Esophagus muscularis mucosa (tissue), 4 donors: ENCODE data around the gene MZB1. TPM values are rescaled to one million over a fixed set of nuclear protein-coding genes. Genes with fewer than 3 reads are reported as not detected.
A peak's percentile ranks its signal among the peaks of the same experiment; 100 is the strongest.

Source experiments
- DNase-seq: peaks from one replicate; pipeline ENCODE4 v3.0.0-alpha.2; 2017; ENCODE audit errors: extremely low spot score
- H3K27ac ChIP-seq, 4 donors: fragments of 200-600 bp; sonication (generic); replicated peaks in 1 of 4; 1 replicate in 3 of 4; 2 replicates in 1 of 4; pipeline ENCODE4 v1.5.1; 2016 to 2019; ENCODE audit warnings: mild to moderate bottlenecking in 1 of 4
- H3K27me3 ChIP-seq, 4 donors: fragments of 200-600 bp; sonication (generic); one replicate each; pipeline versions ENCODE4 v1.5.1 to v1.6.0; 2016 to 2019
- H3K36me3 ChIP-seq, 4 donors: fragments of 200-600 bp; sonication (generic); one replicate each; pipeline ENCODE4 v1.5.1; 2016 to 2019
- H3K4me1 ChIP-seq, 4 donors: fragments of 200-600 bp; sonication (generic); one replicate each; pipeline ENCODE4 v1.5.1; 2016 to 2019
- H3K4me3 ChIP-seq, 4 donors: fragments of 200-600 bp; sonication (generic); 1 replicate in 2 of 4; 2 replicates in 2 of 4; pipeline ENCODE4 v1.5.1; 2016 to 2019; ENCODE audit warnings: mild to moderate bottlenecking in 4 of 4, moderate library complexity in 1 of 4
- H3K9me3 ChIP-seq, 4 donors: fragments of 200-600 bp; sonication (generic); 1 replicate in 3 of 4; 2 replicates in 1 of 4; pipeline ENCODE4 v1.5.1; 2016 to 2019
- EP300 ChIP-seq: sonication (generic); formaldehyde crosslinking; IDR thresholded peaks from one replicate; pipeline ENCODE4 v1.6.1; 2017; ENCODE audit warnings: antibody characterized with exemption
- POLR2A ChIP-seq: fragments of 450-650 bp; IDR thresholded peaks from one replicate; pipeline ENCODE4 v1.6.1; 2017; ENCODE audit warnings: antibody characterized with exemption, moderate library complexity, mild to moderate bottlenecking, low read depth
- POLR2AphosphoS5 ChIP-seq, 2 donors: sonication (generic); formaldehyde crosslinking; IDR thresholded peaks; one replicate each; pipeline ENCODE4 v1.6.1; 2017; ENCODE audit warnings: antibody characterized with exemption in 2 of 2
- WGBS: methylation state at CpG from one replicate; pipeline ENCODE4 v1.1.5; 2018; 5-methylcytosine and 5-hydroxymethylcytosine counted together
- intact Hi-C: fragments of 100-400 bp; cut with DNase I; formaldehyde crosslinking; loops from one replicate; pipeline ENCODE4 v1.15.1; 2023
- total RNA-seq, 4 donors: library from RNA; depleted of rRNA; stranded (reverse); fragments of >200 nt; gene quantifications; one replicate each; pipeline versions ENCODE4 v1.1.0 to v1.2.1, GENCODE V29; 2016
- TF ChIP-seq, protein P1 (sequence below), 3 experiments: fragments of 200-600 bp in 2 of 3; fragments of 450-650 bp in 1 of 3; sonication (generic) in 2 of 3; IDR thresholded peaks; one replicate each; pipeline ENCODE4 v1.5.1; 2017 to 2019; ENCODE audit warnings: antibody characterized with exemption in 3 of 3, mild to moderate bottlenecking in 2 of 3, moderate library complexity in 1 of 3

MZB1 gene
- total RNA-seq, 4 donors from 2014 or later = 0.78 to 0.99 TPM; not detected in 2

DNA sequence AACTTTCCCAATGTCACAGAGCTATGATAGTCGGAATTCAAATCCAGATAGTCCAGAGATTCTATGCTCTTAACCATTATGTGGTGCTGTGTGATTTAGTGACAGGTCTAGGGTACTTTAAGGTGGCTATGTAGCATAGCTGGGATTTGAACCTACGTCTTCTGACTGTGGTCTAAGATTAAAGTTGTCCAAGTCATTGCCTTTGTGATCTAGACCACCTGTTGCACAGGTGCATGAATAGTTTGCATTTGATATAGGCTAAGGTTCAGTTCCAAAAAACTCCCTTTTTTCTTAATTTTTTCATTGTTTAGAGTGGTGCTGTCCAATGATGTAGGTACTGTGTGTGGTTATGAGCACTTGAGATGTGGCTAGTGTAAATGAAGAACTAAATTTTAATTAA is 45.5 kb downstream of the MZB1 start:
- Histone ChIP-seq H3K4me1 (peaks cover 35 to 70% (median 63%) of the 10 kb centered on the region in 4 donors), H3K36me3 (peaks cover 0 to 4% (median 0%) of the 10 kb centered on the region in 4 donors), H3K4me3 (peak overlapping the region in 1 of 4 donors; percentile 98), H3K27ac (no peak overlapping the region), H3K27me3 (no peaks in the 10 kb centered on the region), H3K9me3 (no peaks in the 10 kb centered on the region)
- no peak for DNase-seq
- WGBS = 74% methylated on average over 2 of the region's 2 CpGs
- TF ChIP-seq POLR2AphosphoS5 (IDR thresholded peaks at IDR 0.05) = no peak
- TF ChIP-seq POLR2A = no peak
- TF ChIP-seq, protein P1, sequence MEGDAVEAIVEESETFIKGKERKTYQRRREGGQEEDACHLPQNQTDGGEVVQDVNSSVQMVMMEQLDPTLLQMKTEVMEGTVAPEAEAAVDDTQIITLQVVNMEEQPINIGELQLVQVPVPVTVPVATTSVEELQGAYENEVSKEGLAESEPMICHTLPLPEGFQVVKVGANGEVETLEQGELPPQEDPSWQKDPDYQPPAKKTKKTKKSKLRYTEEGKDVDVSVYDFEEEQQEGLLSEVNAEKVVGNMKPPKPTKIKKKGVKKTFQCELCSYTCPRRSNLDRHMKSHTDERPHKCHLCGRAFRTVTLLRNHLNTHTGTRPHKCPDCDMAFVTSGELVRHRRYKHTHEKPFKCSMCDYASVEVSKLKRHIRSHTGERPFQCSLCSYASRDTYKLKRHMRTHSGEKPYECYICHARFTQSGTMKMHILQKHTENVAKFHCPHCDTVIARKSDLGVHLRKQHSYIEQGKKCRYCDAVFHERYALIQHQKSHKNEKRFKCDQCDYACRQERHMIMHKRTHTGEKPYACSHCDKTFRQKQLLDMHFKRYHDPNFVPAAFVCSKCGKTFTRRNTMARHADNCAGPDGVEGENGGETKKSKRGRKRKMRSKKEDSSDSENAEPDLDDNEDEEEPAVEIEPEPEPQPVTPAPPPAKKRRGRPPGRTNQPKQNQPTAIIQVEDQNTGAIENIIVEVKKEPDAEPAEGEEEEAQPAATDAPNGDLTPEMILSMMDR (IDR thresholded peaks at IDR 0.05) = no peak
- TF ChIP-seq EP300 = no peak
- intact Hi-C loops = loop anchor here (5.0 kb wide), 1 partner anchor 47 kb away; no protein-coding TSS in a partner anchor

DNA sequence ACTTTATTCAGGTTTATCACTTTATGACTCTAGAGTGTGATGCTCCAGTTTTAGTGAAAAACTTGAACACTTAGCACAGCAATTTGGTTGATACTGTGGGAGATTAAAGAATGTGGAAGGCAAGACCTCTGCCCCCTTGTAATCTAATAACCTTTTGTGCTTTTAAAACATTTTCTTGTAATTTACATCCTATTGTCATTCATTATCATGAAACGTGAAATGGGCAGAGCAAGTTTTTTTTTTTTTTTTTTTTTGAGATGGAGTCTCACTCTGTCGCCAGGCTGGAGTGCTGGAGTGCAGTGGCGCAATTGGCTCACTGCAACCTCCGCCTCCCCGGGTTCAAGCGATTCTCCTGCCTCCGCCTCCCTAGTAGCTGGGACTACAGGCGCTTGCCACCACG is 46.2 kb downstream of the MZB1 start:
- DNase-seq = no peak
- intact Hi-C loops = loop anchor here (5.0 kb wide), 1 partner anchor 46 kb away; no protein-coding TSS in a partner anchor
- H3K4me3 ChIP-seq = peak overlapping the region; percentile 78 to 98 (median 97)
- H3K9me3 ChIP-seq = no peaks in the 10 kb centered on the region
- peaks cover 0 to 4% (median 0%) of the 10 kb centered on the region in 4 donors for H3K36me3 ChIP-seq
- 81% methylated on average over 9 of the region's 9 CpGs for WGBS
- peaks cover 29 to 63% (median 58%) of the 10 kb centered on the region in 4 donors for H3K4me1 ChIP-seq
- no peaks in the 10 kb centered on the region for H3K27me3 ChIP-seq
- TF ChIP-seq POLR2A (no peak), POLR2AphosphoS5 (IDR thresholded peaks at IDR 0.05) (no peak), EP300 (no peak)
- TF ChIP-seq, protein P1 (IDR thresholded peaks at IDR 0.05) = no peak
- peak overlapping the region in 1 of 4 donors; percentile 98 for H3K27ac ChIP-seq

DNA sequence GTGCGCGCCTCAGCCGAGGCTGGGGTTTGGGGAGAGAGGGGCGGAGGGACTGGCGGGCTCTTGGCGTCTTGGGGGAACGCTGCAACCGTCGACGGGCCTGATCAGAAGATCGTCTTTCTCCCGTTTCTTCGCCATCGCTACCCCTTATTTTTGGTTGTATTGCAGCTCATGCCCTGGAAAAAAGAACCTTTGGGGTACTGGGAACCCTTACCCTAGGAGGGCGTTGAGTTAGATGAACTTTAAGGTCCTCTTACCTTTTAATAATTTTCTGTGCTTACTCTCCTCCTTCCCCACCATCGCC is 47.3 kb downstream of the MZB1 start:
- intact Hi-C loops = loop anchor here (5.0 kb wide), 1 partner anchor 45 kb away; no protein-coding TSS in a partner anchor
- TF ChIP-seq POLR2A = no peak
- TF ChIP-seq POLR2AphosphoS5 (IDR thresholded peaks at IDR 0.05) = peak in 1 of 2 donors; percentile 37
- no peak for DNase-seq
- peaks cover 0 to 3% (median 0%) of the 10 kb centered on the region in 4 donors for H3K36me3 ChIP-seq
- H3K27ac ChIP-seq = peak overlapping the region; percentile 98 to 99 (median 98)
- H3K27me3 ChIP-seq = no peaks in the 10 kb centered on the region
- H3K9me3 ChIP-seq = no peaks in the 10 kb centered on the region
- WGBS = 0% methylated on average over 14 of the region's 16 CpGs
- H3K4me1 ChIP-seq = peaks cover 23 to 54% (median 50%) of the 10 kb centered on the region in 4 donors
- peak overlapping the region; percentile 78 to 98 (median 97) for H3K4me3 ChIP-seq

DNA sequence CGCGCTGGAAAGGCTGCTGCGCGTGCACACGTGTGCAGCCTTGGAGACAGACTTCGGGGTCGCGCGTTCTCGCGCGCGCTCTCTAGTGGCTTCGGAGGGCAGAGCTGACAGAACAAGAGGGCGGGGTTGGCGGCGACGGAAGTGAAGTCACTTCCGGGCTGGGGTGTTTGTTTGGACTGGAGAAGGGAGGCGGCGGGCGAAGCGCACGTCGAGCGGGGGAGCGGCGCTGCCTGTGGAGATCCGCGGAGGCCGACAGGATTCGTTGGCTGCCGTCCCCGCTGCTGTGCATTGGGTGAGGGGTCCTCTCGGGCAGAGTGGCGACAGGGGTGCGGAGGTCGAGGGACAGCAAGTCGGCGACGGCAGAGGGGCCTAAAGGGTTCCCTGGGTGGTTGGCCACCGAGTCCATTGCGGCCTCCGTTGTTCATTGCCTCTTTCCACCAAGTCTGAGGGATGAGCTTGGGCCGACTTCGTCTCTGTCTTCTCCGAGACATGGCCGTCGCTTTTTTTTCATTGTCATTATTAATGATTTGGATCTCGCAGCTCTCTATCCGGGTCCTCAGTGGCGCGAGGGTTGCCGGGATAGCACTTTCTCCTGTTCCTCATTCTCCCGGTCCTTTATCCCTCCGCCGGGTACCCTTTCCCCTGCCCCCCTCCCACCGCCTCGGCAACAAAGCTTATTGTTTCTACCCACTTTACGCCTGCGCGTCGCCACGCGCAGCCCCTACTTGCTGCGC is 47.9 kb downstream of the MZB1 start, which contains the start of gene PAIP2:
Gene PAIP2, plus strand, starts transcription at position 166 of the 734 bp plus-strand sequence. CDS start 21,931 bp downstream, outside the sequence.
- Histone ChIP-seq H3K27me3 (no peaks in the 10 kb centered on the region), H3K27ac (peak within 1 kb of the TSS; percentile 98 to 99 (median 98)), H3K9me3 (no peaks in the 10 kb centered on the region), H3K36me3 (no peaks in the 10 kb centered on the region), H3K4me3 (peak within 1 kb of the TSS; percentile 78 to 98 (median 97)), H3K4me1 (peaks cover 23 to 54% (median 48%) of the 10 kb centered on the region in 4 donors)
- intact Hi-C loops = loop anchor here (5.0 kb wide), 1 partner anchor 45 kb away; no protein-coding TSS in a partner anchor
- TF ChIP-seq POLR2A (peak; percentile 94), POLR2AphosphoS5 (IDR thresholded peaks at IDR 0.05) (peak; percentile 95 to 98), EP300 (no peak)
- TF ChIP-seq, protein P1 (IDR thresholded peaks at IDR 0.05) = peak; percentile 76 to 82 (median 79)
- DNase-seq = peak; percentile 99
- 0% methylated on average over 23 of the region's 66 CpGs for WGBS

DNA sequence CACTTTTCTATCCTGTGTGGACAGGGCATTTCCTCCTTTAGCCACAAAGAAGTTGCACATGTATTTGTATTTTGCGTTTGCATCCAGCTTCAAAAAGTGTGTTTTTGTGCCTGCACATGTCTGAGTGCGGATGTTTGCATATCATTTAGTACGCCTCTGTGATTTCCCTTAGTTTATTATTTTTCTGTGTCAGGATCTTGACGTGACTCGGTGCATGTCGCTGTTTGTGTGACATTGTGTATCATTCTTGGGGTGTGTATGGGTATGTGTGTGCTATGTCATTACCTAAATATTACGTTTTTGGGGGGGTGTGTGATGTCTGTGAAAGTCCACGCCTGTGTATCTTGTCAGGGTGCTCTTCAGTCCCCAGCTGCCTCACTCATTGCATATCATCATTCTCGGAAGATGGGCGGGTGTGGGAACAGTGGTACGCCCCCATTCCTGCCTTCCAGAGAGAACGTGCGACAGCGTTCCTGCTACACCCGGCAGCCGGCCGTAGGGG is 48.5 kb downstream of the MZB1 start:
- intact Hi-C loops = loop anchor here (5.0 kb wide), 1 partner anchor 44 kb away; no protein-coding TSS in a partner anchor
- TF ChIP-seq EP300 (no peak), POLR2AphosphoS5 (IDR thresholded peaks at IDR 0.05) (no peak), POLR2A (no peak)
- TF ChIP-seq, protein P1 (IDR thresholded peaks at IDR 0.05) = no peak
- Histone ChIP-seq H3K27ac (peak overlapping the region; percentile 98 to 99 (median 98)), H3K4me1 (peaks cover 23 to 47% (median 43%) of the 10 kb centered on the region in 4 donors), H3K27me3 (no peaks in the 10 kb centered on the region), H3K4me3 (peak overlapping the region; percentile 78 to 98 (median 97)), H3K9me3 (no peaks in the 10 kb centered on the region), H3K36me3 (no peaks in the 10 kb centered on the region)
- no peak for DNase-seq
- WGBS = 4% methylated on average over 15 of the region's 17 CpGs
